ENCODE measurements around the gene RIMBP2. TPM values are rescaled to one million over a fixed set of nuclear protein-coding genes. Genes with fewer than 3 reads are reported as not detected.
A peak's percentile ranks its signal among the peaks of the same experiment; 100 is the strongest.

RIMBP2 gene
- total RNA-seq, 1 donor from 2014 or later, result 0.62 TPM

DNA sequence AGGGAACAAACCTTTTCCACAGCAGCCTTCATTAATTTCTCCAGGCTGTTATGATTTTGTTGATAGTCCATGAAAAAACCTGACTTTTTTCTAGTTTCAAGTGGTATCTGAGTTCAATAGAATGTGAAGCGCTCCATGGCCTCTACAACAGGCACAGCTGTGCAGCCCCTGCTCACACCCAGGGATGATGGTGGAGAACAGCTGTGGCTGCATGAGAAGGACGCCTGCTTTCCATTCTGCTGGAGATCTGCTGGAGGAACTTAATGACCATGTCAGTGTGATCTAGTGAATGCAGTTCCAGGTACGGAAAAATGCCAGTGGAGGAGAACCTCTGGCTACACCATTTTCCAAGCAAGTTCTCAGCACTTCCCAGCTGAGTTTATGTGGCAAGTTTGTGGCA, 297.8 kb downstream of the RIMBP2 start:
- peak; percentile 88 for DNase-seq

DNA sequence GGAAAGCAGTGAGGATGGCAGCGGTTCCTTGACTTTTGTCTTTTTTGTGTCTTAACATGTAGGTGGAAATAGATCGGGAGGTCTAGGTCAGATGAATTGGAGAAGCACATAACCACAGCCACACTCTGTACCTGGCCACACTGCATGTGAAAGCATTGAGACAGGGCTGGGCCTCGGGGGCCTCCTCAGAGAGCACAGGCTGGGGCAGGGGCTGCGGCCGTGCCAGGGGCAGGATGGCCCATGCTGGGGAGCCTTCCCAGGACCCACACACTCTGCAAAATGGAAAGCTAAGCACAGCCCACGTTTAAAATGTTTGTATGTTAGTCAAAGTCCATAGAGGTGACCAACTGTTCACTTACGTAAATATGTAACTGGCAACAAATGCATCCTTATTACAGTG, 301.7 kb downstream of the RIMBP2 start:
- DNase-seq, result no peak

DNA sequence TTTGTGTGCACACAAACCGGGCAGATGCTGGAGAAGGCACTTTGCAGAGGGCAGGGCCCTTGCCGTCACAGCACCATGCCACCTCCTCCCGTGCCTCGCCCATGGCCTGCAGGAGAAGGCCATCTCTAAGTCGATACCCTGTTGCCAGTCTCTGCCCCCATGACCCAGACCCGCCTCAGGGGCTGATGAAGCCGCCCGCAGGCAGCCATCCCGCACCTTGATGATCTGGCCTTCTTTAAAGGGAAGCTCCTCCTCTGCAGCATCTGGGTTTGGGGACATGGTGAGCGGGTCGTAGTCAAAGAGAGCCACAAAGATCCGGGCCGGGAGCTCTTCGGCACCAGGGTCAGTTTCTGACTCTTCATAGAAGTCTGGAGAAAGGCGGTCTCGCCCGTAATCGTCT, 302.2 kb downstream of the RIMBP2 start:
- DNase-seq, result no peak

DNA sequence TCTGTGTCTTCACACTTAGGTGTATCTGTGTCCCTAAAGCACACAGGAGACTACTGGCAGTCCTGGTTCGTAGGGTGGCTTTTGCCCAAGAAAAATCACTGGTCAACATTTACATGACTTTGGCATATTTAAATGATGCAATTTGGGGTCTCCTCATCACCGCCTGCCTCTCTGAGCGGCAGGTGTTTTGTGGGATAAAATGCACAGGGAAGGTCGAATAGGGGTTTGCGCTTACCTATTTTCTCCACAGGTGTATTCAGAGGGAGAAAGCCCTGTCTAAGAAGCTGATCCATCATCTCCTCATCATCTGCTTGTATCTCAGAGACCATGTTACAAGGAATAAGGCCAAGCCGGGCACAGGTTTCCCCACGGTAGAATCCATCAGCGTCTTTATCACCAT, 303.7 kb downstream of the RIMBP2 start:
- DNase-seq, result no peak

DNA sequence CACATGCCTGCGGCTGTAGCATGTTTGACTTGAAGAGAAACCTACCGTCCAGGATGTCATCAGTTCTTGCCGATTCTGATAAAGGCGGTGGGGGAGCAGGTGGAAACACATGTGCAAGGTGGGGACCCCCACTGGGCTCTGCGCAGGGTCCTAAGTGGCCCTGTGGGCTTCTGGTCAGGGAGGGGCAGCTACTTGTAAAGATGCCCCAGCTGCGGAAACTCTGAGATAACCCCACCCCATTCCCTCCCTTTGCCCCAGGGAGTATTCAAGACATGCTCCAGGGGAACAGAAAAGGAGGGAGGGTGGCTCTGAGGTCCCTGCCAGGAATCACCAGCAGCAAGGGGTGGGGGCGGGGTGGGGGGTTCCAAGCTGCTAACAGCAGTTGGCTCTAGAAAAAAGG, 310.8 kb downstream of the RIMBP2 start:
- no peak for DNase-seq

DNA sequence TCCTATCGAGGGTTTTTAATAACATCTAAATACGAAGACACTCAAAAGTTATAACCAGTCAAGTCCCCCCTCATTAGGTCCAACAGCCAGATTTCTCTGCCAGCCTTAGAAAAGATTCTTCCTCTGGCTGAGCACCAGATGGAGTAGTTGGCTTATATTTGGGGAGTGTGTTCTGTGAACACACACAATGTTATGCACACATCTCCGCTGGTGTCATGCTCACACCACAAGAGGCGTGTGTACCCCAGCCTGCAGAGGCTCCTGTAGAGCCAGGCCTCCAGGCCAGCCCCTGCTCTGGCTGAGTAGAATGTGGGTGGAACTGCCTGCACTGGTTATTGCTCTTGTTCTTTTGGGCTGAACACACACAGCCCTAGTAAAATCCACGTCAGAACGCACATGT, 314.4 kb downstream of the RIMBP2 start:
- peak; percentile 67 for DNase-seq

DNA sequence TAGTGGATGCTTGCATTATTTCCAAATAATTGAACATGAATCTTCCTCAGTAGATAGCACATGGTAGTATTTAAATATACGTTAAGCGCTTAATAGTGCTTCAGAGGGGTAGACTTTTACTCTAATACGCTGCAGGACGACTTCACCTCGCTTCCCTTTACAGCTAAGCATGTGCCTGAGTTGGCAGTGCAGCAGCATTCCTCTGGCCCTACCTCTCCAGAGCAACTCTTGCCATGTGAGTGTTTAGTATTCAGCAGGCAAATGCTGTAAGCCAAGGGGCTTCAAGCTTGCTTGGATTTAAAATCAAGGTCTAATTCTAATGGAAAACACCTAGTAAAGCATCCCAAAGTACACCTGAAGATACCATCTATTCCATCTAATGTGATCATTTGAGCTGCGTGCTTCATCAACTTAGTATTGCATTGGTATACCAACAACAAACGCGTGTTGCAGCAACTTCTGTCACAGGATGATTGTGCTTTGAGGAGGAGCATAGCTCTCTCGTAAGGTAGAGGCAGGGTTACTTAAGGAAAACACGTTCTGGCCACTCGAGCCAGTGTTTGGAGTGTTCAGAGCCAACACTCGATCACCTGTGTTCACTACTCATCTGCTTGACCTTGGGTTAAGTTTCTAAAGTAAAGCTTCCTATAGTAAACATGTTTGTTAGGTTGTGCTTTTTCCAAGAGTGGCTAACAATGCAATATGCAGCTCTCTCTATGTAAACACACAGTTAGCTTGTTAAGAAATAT, 317.8 kb downstream of the RIMBP2 start:
- no peak for DNase-seq

DNA sequence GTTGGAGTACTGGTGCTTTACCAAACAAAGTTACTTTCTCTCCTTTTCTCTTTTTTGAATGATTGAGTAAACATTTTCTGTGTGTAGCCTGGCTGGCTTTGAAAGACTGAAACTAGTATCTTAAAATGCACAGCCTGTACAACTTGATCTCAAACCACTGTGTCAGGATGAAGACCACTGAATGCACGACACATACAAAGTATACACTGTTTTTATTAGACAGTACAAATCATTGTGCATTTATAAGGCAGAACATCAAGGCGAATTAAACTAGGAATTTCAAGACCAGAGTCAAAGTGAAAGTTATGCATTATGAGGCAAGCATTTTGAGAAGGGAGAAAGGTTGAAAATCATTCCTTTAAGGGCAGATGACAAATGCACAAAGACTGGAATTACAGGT, 319.4 kb downstream of the RIMBP2 start:
- DNase-seq, result no peak

DNA sequence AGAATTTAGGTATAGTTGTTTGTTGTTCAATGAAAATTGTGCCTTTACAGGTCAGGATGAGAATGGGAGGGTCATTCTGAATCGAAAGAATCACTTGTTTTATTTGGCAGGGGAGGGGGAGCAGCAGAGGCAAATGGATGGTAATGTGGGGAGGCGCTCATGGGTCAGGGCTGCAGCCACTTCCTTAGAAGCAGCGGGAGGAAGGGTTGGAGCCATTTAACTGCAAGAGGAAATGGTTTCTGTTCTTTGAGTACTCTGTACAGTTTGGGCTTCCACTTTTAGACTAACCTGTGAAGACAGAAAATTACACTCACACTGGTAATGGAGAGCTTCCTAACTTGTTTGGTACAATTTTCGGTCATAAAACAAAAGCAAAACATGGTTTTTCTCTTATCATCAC, 321.2 kb downstream of the RIMBP2 start:
- DNase-seq, result no peak

DNA sequence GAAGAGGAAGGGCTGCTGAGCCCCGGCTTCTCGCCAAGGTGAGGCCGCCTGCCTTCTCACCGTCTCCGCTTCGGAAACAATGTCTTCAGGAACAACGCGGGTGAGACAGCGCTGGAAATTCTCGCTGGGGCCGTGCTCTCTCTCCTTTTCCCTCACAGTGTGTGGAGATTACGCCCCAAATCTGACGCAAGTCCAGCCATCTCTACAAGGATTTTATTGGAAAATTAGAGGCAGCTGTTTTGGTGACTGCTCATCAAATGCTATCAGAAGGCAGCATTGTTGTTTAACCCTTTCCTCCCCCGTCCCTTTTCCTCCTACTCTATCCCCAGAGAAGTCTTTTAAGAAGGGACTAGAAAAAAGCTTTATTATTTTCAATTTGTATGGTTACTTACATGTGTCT, 324.9 kb downstream of the RIMBP2 start:
- DNase-seq, result peak; percentile 32

DNA sequence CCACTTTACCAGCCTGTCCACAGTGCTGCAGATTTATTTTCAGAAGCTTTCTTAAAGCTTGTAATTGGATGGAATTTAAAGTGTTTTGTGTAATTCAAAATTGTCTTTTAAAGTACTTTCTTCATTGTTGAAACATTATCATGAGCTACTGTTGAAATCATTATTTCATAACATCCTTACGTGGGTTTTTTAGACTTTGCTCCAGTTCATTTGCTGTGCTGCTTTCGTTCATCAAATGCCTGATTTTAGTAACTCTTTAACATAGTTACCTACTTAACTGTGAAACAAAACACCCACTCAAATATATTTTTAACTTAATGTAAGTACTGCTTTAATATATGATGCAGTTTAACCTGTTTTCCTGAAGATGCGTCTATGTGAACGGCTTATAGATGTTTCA, 330.9 kb downstream of the RIMBP2 start:
- DNase-seq, result no peak

DNA sequence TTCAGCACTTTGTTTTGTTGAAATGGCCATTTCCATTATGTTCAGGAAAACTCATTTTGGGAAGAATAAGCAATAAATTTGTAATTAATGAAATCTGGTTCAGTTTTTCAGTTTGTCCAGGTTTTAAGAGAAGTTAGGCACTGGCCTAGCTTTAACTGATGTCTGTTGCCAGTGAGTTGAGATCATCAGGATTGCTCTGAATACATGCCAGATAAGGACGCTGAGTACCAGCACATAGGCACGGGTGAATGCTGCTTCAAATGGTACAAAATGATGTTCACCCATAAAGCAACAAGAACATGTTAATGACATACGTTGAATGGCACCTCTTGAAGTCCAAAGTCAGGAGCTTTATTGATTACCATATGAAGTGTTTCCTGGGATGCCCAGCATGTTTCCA, 331.9 kb downstream of the RIMBP2 start:
- DNase-seq, result no peak

DNA sequence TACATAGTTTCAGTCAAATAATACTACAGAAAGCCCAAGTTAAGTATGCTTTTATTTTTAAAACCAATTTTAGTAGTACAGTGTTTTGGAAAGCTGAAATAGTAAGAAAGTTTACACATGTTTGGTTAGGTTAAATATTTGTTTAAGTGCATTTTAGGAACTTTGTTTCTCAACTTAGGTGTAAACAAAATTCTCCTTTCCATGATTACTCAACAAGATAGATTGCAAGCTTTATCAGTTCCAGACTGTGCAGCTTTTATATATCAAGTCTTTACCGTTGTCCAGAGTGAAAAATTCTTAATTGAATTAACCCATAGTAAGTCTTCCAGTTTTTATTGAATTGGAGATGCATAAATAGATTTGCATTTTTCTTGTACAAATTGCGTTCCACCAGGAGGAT, 333.3 kb downstream of the RIMBP2 start:
- DNase-seq, result no peak

DNA sequence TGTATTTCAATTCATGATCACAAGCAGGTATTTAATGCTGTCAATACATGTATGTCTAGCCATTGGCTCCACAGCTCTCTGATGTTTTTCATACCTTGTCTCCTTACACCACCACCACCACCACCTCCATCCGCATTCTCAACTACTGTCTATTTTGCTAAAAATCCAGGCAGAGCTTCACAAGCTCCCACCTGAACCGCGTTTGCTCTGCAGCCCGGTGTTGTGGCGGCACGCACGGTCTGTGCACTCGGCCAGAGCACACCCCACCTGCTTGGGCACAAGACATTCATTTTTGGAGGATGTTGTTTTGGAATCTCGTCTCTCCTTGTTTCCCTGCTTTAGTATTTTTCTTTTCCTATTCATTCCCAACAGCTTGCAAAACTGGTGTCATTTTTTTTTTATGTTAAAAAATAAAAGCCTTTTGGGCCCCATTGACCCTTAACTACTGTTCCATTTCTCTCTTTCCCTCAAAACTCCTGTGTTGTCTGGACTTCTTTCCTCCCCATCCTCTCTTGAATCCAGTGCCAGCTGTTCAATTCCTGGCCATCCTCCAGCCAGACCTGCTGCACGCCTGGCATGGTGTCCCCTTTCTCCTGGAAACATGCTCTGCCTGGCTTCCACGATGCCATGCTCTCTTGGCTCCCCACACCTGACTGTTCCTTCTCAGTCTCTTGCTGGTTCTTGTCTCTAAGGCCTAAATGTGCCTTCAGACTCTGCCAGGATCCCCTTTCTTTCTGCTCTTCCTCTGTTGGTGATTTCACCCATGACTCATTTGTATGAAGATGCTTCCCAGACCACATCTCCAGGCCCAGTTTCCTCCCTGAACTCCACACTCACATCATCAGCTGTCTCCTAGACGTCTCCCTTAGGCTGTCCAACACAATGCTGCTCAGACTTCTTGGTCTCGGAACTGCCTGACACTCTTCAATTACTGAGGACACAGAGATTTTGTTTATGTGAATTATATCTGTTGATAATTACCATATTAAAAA, 340.5 kb downstream of the RIMBP2 start:
- DNase-seq, result peak; percentile 55

DNA sequence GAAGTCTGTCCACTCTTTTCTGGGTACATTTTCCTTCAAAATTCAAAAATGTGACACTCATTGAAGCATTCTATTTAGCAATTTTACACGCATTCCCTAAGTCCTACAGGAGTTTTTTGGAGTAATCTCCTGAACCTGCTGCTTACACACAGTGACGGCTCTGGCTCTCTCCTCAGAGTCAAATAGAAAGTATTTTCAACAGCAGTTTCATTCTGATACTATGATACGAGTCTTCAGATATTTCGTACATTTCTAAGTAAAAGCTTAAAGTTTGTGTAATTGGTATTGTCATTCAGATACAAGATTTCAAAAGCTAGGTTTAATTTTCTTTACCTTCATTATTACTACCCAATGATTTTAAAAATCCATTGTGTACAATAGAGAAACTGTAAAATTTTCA, 342.0 kb downstream of the RIMBP2 start:
- no peak for DNase-seq

DNA sequence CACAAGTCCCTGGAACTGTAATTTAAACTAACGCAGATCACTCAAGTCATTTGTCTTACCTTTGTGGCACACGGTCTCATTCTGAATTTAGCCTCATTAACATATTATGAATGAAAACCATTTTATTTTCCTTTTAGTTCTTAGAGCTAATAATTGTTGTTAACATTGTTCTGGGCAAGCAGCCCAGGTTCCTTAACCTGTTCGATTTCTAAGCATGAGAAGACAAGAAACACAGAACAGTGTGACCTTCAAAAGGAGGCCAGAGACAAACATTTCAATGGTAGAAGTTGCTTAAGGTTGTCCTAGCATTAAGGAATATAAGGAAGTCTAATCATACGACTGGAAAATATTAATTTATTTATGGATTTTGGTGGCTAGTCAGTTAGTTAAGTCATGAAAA, 343.2 kb downstream of the RIMBP2 start:
- no peak for DNase-seq

DNA sequence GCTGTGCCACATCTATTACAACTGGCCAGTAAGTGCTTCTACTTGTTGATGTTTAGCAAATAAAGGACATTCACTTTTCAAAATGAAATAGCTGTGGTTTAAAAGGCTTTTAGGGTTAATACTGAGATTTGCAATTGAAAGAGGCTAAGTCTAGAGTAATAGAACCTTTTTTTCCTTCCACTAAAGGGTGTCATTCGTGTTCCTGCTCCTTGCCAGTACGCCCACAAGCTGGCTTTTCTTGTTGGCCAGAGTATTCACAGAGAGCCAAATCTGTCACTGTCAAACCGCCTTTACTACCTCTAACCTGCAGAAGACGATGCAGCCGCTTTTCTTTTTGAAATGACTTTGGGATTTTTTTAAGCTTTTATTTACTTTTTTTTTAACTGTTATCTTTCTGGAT, 344.8 kb downstream of the RIMBP2 start:
- no peak for DNase-seq

DNA sequence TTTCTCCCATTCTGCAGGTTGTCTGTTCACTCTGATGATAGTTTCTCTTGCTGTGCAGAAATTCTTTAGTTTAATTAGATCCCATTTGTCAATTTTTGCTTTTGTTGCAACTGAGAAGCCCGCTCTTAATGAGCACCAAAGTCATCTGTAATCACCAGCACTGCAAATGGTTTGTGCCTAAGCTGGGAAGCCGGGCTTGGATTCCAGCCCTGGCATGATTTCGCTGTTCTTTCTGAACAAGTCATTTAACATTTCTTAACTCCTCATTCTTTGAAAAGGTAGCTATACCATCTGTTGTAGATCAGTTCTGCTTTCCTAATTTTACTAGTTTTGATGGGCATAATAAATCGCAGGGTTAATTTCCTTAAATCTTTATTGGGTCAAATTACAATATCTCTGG, 346.3 kb downstream of the RIMBP2 start:
- DNase-seq, result no peak

DNA sequence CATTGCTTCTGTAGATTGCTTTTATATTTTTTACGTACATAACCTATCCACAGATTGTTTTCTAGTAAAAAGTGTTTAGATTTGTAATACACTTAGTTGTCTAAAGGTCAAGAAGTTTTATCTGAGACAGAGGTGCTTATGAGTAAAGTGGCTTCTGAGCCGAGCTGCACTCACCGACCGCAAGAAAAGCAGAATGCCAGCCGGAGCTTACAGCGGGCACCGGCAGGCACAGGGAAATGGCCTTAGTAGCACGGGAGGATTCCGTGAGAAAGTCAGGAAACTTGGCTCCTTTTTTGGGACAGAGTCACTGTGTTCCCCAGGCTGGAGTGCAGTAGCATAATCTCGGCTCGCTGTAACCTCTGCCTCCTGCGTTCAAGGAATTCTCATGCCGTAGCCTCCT, 348.6 kb downstream of the RIMBP2 start:
- no peak for DNase-seq

DNA sequence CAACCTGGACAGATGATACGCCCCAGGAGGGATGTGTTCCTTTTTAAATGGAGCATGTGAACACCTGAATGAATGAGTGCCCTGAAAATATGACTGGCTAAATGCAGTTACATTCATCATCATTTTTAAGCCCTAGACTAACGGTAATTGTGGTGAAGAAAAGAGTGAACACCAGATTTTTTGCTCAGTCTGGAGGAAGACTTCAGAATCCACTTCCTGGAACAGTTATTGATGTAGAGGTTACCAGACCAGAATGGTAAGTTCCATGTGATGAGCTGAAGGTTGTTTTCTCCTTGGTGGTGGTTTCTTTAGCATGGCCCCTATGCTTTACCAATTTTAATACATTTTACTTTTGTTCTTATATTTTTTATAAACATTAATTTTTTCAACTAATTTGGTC, 349.1 kb downstream of the RIMBP2 start:
- no peak for DNase-seq

DNA sequence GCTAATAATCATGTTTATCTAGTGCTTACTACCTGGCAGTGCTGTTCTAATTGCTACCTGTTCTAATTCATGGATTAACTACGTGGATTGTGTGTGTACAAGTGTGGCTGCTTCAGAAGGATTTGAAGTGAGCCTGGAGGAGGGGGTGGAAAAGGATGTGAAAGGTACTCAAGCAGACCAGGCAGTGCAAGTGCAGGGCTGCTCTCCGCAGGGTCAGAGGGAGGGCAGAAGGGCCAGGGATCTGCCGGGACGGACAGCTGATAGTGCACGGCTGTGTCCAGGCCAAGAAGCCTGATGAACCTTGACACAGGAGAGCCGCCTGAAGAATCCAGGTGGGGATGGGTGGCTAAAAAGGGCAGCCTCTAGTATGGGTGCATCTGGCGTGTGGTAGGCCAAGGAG, 349.9 kb downstream of the RIMBP2 start:
- DNase-seq, result no peak

DNA sequence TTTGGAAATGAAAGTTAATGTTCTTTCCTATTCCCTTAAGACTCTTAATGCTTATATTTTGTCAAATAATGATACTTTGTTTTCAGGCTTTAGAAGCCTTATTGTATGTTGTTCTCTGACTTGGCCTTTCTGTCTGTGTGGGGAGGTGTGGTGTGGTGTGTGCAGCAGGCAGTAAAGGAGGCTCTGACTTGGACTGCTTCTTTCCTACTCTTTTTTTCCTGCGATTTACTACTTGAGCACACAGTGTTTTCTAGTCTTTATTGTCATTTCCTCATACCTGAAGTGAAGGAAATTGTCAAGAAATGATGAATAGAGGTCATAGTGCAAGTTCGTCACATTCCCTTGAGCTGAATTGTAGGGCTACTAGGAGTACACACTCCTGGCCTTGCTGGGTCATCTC, 351.5 kb downstream of the RIMBP2 start:
- DNase-seq, result no peak

DNA sequence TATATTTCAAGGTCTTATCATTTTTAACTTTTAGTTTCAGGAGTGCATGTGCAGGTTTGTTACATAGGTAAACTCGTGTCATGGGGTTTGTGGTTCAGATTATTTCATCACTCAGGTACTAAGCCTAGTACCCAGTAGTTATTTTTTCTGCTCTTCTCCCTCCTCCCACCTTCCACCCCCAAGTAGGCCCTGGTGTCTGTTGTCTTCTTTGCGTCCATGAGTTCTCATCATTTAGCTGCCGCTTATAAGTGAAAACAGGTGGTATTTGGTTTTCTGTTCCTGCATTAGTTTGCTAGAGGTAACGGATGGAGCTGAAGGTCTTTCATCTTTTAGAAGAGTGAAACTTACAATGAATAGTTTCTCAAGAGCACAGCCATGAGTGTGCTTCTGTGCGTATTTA, 354.0 kb downstream of the RIMBP2 start:
- no peak for DNase-seq

Data from tongue (tissue), 2 donors.